ENCODE data around the gene THSD4.

GRCh38 chr15:71411538-71412482 is 296.5 kb downstream of the THSD4 start:
- TF ChIP-seq RAD21 (conservative IDR thresholded peaks at IDR 0.05 in 1 of 2, IDR thresholded peaks at IDR 0.05 in 1 of 2) (peak in 1 of 2 experiments; percentile 38; a peak in 2 of 5 replicates), EP300 (IDR thresholded peaks at IDR 0.05) (peak; percentile 93 to 97), PBX3 (IDR thresholded peaks at IDR 0.05) (no peak; the same call in 1 of the 2 replicates), NR3C1 (IDR thresholded peaks at IDR 0.05) (no peak), ZSCAN20 (CRISPR knock-in tag; IDR thresholded peaks at IDR 0.05) (peak; percentile 80), ESRRA (IDR thresholded peaks at IDR 0.05; ENCODE audit: borderline replicate concordance, low read length) (no peak), REST (IDR thresholded peaks at IDR 0.05) (no peak), EHMT2 (IDR thresholded peaks at IDR 0.05; ENCODE audit: low read depth) (no peak)
- TF ChIP-seq, protein P1, sequence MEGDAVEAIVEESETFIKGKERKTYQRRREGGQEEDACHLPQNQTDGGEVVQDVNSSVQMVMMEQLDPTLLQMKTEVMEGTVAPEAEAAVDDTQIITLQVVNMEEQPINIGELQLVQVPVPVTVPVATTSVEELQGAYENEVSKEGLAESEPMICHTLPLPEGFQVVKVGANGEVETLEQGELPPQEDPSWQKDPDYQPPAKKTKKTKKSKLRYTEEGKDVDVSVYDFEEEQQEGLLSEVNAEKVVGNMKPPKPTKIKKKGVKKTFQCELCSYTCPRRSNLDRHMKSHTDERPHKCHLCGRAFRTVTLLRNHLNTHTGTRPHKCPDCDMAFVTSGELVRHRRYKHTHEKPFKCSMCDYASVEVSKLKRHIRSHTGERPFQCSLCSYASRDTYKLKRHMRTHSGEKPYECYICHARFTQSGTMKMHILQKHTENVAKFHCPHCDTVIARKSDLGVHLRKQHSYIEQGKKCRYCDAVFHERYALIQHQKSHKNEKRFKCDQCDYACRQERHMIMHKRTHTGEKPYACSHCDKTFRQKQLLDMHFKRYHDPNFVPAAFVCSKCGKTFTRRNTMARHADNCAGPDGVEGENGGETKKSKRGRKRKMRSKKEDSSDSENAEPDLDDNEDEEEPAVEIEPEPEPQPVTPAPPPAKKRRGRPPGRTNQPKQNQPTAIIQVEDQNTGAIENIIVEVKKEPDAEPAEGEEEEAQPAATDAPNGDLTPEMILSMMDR (IDR thresholded peaks at IDR 0.05), result peak; percentile 37; the same call in 1 of the 3 replicates

All from A549 (cell line).